NCI-H446 treated with DMSO at 0.1 percent for 48 hours (cell line): ENCODE measurements around the gene APH1B.

Experiments used
- DNase-seq: peaks from one replicate; lab custom pipeline; 2025; lab: John Stamatoyannopoulos, UW

The APH1B gene

GRCh38 chr15:63353887-63354286 lies 76.5 kb downstream of the APH1B start:
- no peak for DNase-seq

DNA sequence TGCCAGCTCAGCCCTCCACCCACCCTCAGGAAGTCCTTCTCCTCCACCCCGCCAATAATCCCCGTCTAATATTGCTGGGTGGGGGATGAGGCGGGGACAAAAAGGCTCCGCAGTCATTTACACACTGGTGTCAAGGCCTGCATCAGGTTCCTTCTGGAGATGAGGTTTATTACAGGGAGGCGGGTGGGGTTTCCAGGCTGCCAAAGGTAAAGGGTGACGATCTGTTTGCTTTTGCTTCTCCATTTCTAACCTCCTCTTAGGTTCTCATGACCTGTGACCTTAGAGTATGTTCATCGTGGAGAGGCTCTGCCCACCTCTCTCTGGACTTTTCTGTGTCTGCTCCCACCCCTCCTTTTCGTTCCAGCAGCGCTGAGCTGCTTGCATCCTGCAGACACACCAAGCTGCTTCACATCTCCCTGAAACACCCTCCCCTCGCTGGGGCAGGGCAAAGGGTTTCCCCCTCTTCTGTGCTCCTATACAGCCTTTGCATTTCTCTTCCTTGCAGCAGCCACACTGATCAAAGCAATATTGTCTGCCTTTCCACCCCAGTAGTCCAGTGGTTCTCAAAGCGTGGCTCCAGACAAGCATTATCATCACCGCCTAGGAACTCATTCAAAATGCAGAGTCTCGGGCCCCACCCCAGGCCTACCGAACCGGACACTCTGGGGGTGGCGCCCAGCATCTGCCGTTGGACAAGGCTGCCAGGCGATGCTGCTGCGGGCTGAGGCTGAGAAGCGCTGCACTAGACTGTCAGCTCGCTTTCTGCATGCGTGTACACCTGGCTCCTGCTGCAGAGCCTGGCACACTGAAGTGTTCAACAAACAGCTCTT lies 77.6 kb downstream of the APH1B start:
- DNase-seq = no peak

- DNase-seq = peak; percentile 44
These were observed 79.7 kb downstream of the APH1B start for GRCh38 chr15:63357061-63357460.

DNA sequence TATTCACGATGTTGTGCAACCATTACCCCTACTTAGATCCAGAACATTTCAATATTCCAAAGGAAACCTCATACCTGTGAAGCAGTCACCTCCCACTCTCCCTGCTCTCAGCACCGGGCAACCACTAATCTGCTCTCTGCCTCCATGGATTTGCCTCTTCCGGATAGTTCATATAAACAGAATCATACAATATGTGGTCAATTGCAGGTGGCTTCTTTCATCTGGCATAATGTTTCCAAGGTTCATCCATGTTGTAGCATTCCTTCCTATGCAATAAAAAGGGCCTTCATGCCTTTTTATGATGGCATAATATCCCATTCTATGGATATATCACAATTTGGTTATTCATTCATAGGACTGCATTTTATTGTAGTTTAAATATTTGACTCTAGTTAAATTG lies 80.3 kb downstream of the APH1B start:
- DNase-seq = no peak

DNA sequence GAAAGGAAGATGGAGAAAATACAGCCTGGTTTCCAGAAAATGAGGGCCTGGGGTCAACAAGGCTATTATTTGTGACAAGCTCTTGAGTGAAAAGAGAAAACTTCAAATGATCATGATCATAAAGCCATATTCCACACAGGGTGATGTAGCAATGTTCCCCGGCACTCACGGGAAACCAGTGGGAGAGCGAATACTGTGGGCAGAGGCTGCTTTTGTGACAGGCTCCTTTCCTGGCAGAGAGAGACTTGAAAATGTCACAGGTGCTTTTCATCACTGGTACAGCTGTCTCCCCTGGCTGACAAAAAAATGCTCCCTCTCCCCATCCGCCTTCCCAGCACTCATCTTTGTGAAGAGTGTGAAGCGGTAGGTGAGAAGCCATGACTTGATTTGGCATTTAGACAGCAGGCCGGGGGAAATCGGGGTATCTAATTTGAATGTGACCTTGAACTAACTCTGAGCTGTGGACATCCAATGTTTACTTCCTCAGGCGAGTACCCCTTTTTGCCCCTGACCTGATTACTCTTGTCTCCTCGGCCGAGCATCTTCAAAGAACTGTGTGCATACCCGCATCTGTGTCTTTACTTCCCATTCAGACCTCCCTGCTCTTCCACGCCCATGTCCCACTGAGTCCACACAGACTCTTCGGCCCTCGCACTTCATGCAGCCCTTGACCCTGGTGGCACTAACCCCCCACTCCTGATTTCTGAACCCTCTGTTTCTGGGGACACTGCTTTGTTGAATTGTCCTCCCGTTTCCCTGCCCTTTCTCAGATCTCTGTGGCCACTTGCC lies 81.0 kb downstream of the APH1B start:
- no peak for DNase-seq
